ENCODE results near the gene SLC30A2. TPM values are rescaled to one million over a fixed set of nuclear protein-coding genes. Genes with fewer than 3 reads are reported as not detected.

The SLC30A2 gene
- total and polyA plus RNA-seq, 10 donors: not detected

DNA sequence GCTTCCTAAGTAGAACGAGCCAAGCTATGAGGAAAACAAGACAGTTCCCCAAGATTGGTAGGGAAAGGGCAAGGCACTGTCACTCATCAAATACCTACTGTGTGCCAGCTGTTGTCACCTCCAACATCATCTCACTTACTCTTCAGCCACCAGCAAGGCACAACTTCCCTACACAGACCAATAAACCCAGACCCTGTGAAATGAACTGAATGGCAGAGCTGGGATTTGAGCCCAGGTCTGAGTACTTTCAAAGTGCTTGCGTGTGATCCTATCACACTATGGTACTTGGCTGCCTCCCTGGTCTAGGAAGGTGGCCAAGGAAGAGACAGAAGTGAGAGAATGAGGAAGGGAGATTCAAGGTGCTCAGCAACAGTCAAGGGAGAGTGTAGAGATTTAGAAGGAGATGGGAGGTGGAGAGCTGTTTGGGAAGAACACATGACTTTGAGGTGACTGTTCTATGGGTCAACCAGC lies 38.2 kb upstream of the SLC30A2 start:
- Histone ChIP-seq H3K27me3 (replicated peaks in 1 of 7) (peaks cover 0 to 43% (median 0%) of the 10 kb centered on the region in 7 donors), H3K36me3 (no peaks in the 10 kb centered on the region), H3K4me1 (no peaks in the 10 kb centered on the region), H3K4me3 (no peak overlapping the region), H3K9me3 (no peaks in the 10 kb centered on the region), H3K27ac (no peak overlapping the region)
- DNase-seq: no peak
- intact Hi-C loops (cut with DNase I; ENCODE audit: low total_unique reads): no loop called here
- WGBS, 5 donors: 49 to 77% (median 58%) methylated on average over 2 of the region's 2 CpGs
- no peak for TF ChIP-seq POLR2AphosphoS5 (IDR thresholded peaks at IDR 0.05)
- no peak for TF ChIP-seq POLR2A (IDR thresholded peaks at IDR 0.05)
- TF ChIP-seq, protein P1, sequence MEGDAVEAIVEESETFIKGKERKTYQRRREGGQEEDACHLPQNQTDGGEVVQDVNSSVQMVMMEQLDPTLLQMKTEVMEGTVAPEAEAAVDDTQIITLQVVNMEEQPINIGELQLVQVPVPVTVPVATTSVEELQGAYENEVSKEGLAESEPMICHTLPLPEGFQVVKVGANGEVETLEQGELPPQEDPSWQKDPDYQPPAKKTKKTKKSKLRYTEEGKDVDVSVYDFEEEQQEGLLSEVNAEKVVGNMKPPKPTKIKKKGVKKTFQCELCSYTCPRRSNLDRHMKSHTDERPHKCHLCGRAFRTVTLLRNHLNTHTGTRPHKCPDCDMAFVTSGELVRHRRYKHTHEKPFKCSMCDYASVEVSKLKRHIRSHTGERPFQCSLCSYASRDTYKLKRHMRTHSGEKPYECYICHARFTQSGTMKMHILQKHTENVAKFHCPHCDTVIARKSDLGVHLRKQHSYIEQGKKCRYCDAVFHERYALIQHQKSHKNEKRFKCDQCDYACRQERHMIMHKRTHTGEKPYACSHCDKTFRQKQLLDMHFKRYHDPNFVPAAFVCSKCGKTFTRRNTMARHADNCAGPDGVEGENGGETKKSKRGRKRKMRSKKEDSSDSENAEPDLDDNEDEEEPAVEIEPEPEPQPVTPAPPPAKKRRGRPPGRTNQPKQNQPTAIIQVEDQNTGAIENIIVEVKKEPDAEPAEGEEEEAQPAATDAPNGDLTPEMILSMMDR (IDR thresholded peaks at IDR 0.05 in 8 of 11, conservative IDR thresholded peaks at IDR 0.05 in 3 of 11): no peak

DNA sequence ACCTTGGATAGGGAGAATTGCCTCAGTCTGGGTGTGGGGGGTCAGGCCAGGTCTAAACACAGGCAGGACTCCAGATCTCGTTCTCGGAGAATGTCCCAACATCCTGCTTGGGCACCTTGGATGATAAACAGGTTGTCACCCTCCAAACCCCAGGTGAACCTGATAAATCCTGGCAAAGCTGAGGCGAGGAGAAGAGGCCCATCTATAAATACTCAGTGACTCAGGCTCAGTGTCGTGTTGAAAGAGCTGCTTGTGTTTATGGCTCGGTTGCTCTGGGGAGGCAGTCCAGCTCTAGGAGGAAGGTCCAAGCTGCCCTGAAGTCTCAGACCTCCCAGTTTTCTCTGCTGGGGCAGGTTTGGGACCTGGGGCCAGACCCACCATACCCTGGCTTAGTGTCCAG lies 37.3 kb upstream of the SLC30A2 start:
- H3K4me3 ChIP-seq: no peak overlapping the region
- H3K9me3 ChIP-seq: no peaks in the 10 kb centered on the region
- no peaks in the 10 kb centered on the region for H3K4me1 ChIP-seq
- H3K27me3 ChIP-seq (replicated peaks in 1 of 7): peaks cover 0 to 36% (median 0%) of the 10 kb centered on the region in 7 donors
- intact Hi-C loops (cut with DNase I; ENCODE audit: low total_unique reads): no loop called here
- TF ChIP-seq POLR2A (IDR thresholded peaks at IDR 0.05) (no peak), POLR2AphosphoS5 (IDR thresholded peaks at IDR 0.05) (no peak)
- TF ChIP-seq, protein P1 (IDR thresholded peaks at IDR 0.05 in 8 of 11, conservative IDR thresholded peaks at IDR 0.05 in 3 of 11): no peak
- no peak overlapping the region for H3K27ac ChIP-seq
- no peaks in the 10 kb centered on the region for H3K36me3 ChIP-seq
- 55 to 84% (median 71%) methylated on average over 4 to 5 of the region's 5 CpGs for WGBS, 5 donors
- DNase-seq: no peak

DNA sequence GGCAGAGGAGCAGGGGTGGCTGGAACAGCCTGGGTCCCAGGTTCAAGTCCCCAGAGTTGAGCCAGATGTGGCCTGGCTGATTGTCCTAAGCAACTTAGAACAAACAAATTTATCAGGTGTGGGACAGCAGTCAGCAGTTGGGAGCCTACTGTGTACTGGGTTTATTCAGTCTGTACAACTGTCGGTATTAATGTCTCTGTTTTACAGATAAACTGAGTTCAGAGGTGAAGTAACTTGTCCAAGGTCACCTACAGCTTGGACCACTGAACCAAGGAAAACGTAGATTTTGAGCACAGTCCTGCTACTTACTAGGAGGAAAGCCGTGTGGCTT lies 36.1 kb upstream of the SLC30A2 start:
- 82 to 88% (median 83%) methylated on average over 3 of the region's 3 CpGs for WGBS, 5 donors
- Histone ChIP-seq H3K4me1 (no peaks in the 10 kb centered on the region), H3K9me3 (no peaks in the 10 kb centered on the region), H3K4me3 (no peak overlapping the region), H3K27ac (no peak overlapping the region), H3K36me3 (no peaks in the 10 kb centered on the region), H3K27me3 (replicated peaks in 1 of 7) (peaks cover 0 to 30% (median 0%) of the 10 kb centered on the region in 7 donors)
- DNase-seq: no peak
- TF ChIP-seq POLR2AphosphoS5 (IDR thresholded peaks at IDR 0.05) (no peak), POLR2A (IDR thresholded peaks at IDR 0.05) (no peak)
- TF ChIP-seq, protein P1 (IDR thresholded peaks at IDR 0.05 in 8 of 11, conservative IDR thresholded peaks at IDR 0.05 in 3 of 11): no peak
- intact Hi-C loops (cut with DNase I; ENCODE audit: low total_unique reads): no loop called here

DNA sequence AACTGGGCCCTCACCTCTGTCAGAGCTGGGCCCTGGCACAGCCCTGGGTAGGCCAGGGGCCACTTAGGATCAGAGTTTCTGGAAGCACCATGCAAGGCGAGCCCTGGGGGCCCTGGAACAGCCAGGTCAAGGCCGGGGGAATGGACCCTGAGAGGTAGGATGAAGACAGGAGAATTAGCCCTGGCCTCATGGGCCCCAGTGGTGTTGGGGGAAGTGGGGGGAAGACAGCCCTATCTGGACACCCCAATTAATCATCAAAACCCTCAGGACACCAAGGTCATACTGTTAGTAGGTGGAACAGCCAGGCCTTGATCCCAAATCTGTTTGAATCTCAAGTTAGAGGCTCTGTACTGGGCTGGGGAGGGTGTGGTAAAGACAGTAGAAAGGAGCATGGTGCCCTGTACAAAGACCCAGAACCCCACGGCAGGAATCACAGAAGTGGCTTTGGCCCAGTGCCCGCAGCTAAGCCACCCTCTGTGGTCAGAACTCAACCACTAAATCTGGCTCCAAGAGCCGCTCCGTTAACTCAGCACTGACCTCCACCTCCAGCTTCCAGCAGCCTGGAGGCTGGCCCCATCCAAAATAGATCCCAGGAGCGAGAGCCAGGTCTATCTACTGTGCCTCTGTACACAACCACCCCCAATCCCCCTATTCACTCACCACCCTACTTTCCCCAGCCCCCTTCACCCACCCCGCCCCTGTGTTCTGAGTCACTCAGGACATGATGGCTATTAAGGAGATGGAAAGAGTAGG lies 35.5 kb upstream of the SLC30A2 start:
- Histone ChIP-seq H3K4me3 (no peak overlapping the region), H3K27ac (no peak overlapping the region), H3K36me3 (no peaks in the 10 kb centered on the region), H3K9me3 (no peaks in the 10 kb centered on the region), H3K4me1 (no peaks in the 10 kb centered on the region), H3K27me3 (replicated peaks in 1 of 7) (peaks cover 0 to 31% (median 0%) of the 10 kb centered on the region in 7 donors)
- no peak for TF ChIP-seq POLR2A (IDR thresholded peaks at IDR 0.05)
- no peak for DNase-seq
- 54 to 73% (median 57%) methylated on average over 8 of the region's 8 CpGs for WGBS, 5 donors
- intact Hi-C loops (cut with DNase I; ENCODE audit: low total_unique reads): no loop called here

Measured in spleen (tissue), 11 donors.